NOMO-1 (cell line): ENCODE results near the gene CACNA1D.
"Not testable (repeated sequence)": the region's sequence is repeated elsewhere in the genome, so short reads cannot be mapped to it uniquely, and the experiment has no call there.

Experiments used
- DNase-seq, 2 experiments: peaks; one replicate each; lab custom pipeline; 2025; ENCODE audit not compliant: unreplicated experiment in 2 of 2; lab: John Stamatoyannopoulos, UW

The CACNA1D gene

DNA sequence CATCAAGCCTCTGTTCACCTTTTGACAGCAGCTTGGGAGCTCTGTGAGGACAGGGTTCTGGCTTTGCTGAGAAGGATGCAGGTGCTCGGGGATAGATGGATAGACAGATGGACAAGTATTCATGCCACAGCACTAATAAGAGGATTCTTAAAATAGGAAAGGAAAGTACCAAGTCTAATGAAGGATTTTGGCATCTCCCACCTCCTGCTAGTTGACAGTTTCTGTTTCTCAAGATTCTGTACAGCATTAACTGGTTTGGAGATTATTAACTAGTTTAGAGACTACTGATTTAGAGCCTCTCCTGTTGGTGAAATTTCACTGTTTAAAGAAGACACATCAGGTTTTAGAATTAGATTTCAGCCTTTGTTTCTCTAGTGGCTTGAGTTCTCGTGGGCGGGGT lies 152.3 kb downstream of the CACNA1D start:
- DNase-seq = no peak

DNA sequence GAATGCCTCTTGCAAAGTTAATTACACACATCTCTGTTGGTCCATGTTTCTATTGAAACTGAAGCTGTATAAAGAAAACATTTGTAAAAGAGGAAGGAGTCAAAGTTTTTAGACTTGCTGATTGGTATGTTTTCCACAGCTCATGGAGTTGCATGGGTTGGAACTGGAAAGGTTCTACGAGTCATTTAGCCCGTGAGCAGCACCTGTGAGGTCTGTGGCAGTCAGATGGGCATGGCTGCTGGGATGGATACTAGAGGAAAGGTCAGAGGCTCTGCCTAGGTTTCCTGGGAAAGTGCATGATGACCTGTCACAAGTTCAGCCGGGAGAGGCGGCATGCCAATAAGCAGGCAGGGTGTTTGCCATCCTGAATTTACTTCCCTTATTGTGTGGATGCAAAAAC lies 155.4 kb downstream of the CACNA1D start:
- no peak for DNase-seq

DNA sequence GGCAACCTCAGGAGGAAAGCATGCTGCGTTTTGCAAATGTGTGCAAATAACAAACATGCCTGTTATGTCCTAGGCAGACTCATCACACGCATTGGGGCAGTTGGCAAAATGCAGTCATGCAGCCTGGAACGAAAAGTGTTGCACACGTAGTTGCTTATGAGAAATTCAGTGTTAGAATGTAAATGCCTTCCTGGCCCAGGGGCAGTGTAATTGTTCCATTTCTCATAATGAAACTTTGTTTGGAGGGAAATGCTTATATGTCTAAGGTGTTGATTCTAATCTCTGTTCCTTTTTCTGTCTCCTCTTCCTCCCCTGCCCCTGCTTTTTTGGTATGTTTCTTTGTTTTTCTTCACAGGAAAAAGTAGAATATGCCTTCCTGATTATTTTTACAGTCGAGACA lies 156.0 kb downstream of the CACNA1D start:
- no peak for DNase-seq

DNA sequence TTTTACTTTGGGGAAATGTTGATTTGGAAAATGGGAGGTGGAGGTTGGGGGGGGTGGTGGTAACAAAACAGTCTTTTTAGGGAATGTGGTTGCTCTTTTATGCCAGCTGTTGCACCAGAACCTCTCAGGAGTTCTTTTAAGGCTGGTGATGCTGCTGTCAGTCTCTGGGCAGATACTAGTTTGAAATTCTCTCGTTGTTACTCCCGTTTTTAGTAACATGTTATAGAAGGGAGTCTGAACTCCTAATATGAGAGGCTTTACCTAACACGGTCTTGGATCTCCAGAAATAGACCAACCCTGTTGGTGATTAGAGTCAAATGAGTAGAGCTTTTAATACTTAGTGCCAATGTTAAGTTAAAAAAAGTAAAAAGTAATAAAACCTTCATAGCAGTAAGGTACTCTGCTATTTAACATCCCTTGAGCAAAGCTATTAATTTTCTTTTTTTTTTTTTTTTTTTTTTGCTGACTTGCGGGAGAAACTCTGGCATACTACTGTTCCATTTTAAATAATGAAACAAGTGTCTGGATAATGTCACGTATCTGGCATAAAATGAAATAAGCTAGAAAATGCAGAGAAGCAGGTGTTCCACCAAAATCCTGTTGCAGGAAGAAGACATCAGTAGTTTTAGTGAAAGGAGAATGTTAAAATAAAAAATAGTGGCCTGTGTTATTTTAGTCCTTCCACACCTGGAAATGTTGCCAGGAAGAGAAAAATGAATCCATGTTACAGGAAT lies 156.7 kb downstream of the CACNA1D start:
- no peak for DNase-seq

DNA sequence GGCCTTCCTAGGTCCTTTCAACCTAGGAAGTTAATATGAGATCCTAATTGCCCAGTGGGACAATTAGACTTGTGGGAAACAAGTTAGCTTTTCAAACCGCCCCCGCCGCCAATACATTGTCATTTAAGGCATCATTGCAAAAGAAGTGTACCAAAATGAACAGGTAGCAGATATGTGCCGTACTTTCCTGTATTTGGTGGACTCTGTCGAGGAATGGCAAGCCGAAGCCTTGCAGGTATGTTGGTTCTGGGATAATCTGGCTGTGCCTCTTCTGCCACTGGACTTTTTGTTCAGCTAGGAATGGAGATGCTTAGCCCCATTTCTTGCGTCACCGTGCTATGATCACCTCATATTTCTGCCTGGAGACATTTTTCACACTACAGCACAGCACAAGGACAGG lies 157.5 kb downstream of the CACNA1D start:
- DNase-seq = no peak

DNA sequence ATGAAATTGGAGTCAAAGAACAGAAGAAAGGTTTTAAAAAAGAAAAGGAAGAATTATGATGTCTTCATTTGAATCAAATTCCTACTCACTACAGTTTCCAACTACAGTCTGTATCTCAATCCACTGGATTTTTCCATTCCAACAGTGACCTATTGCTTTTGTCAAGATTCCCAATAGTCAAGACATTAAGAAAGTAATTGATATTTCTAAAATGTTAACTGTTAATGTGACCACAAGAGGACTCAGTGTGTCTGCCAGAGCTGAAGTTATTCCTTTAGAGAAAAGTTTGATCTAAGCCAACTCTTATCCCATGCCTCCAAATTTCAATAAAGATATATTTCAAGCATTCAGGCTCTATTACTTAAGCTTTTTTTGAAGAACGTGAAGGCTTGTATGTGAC lies 163.2 kb downstream of the CACNA1D start:
- no peak for DNase-seq

DNA sequence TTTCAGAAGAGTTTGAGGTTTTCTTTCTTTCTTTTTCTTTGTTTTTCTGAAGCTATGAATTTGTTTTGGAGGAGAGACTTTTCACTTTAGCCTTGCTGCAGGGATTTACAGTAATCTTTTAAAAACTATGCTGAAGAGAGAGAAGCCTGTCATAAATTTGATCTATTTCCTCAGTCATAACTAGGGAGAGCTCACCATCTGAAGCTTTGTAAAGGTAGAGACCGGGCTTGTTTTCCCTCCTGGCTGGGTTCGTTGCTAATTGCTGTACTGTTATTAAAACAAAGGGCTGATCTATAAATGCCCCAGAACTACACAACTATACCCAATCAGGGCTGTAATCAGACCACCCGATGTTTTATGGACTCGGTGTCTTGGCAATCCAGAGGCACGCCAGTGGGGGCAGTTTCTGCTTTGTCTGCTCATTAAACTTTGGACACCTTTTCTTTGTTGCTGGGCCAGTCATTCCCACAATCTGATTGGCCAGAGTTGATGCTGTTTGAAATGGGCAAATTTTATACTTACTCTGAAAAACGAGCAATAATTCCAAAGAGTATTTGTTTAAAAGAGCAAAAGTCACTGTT lies 164.3 kb downstream of the CACNA1D start:
- no peak for DNase-seq

DNA sequence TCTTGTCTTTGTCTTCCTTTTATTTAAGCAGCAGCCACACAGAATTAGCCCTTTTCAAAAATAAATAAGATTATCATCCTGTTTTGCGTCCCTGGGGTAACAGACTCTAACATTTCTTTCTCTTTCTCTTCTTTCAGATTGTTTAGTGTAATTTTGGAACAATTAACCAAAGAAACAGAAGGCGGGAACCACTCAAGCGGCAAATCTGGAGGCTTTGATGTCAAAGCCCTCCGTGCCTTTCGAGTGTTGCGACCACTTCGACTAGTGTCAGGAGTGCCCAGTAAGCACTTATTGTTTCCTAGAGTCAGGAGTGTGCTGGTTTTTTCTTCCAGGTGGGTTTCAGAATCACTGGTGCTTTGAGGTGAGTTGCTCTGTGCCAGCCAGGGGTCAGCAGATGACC lies 165.6 kb downstream of the CACNA1D start:
- DNase-seq = no peak

DNA sequence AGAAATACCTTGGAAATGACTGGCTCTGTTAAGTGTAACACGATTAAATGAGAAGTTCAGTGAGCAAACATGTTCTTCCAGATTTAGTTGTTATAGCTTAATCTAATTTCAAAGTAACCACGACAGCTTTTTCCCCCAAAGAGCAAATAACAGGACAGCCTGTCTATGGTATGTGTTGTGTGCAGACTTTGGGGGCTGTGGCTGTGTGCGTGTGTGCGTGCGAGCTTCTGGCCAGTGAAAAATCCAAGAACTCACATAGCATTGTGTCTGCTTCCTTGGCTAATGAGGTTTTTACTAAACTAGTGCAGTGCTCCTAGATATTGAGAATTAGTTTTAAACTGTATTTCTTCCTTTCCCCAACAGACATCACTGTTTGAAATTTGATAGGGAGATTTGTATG lies 167.1 kb downstream of the CACNA1D start:
- no peak for DNase-seq

DNA sequence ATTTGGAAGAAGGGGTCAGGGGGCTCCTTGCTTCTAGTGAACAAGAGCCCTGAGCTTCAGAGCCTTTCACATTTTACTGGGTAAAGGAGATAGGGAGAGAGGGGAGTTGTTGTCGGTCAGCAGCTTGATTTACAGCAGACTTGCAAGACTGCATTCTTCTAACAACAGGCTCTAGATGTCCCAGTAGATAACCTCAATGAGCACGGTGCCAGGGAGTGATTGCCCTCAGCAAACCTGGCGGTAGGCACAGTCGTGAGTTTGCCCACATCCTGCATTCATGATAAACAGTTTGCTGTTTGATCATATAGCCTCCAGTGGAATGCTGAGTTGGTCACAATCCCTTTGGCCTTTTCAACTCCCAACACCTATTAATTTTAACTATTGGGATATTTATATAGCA lies 170.4 kb downstream of the CACNA1D start:
- not testable (repeated sequence) for DNase-seq

DNA sequence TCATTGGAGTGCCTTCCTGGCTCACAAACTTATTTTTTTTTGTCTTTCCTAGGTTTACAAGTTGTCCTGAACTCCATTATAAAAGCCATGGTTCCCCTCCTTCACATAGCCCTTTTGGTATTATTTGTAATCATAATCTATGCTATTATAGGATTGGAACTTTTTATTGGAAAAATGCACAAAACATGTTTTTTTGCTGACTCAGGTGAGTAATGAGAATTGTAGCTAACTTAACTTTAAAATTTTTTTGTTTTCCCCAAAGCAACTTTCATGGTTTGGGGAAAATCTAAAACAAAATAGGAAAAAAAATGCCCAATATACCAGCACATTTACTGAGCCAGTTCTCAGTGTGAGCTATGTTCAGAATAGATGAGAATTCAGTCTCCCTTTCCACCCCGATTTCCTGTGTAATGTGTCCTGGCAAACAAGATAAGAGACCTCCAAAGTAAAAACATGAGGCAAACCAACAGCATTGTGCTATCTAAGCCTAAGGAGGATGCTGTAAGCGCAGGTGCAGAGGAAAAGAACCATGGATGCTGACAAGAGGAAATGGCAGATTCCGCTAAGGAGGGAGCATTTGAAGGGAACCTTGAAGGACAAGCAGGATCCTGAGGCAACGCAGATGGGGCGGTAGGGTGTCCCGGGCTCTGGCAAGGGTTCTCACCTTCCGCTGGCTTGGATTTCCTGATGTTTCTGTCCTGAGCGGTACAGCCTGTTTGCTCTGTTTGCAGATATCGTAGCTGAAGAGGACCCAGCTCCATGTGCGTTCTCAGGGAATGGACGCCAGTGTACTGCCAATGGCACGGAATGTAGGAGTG lies 171.4 kb downstream of the CACNA1D start:
- no peak for DNase-seq

DNA sequence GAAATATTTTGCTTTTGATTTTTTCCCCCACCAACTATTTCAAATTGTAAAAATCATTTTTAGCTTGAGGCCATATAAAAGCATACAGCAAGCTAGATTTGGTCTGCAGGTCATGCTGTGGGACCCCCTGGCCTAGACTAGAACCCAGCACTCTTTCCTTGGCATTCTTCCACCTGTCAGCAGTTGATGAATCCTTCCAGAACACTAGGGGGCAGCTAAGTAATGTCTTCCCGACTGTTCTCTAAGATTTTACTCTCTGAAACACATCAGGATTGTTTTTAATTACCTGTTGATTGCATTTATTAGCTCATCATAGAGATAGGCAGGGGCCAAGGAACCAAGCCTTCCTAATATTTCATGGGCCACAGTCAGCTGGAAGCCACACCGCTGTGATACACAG lies 174.5 kb downstream of the CACNA1D start:
- no peak for DNase-seq

DNA sequence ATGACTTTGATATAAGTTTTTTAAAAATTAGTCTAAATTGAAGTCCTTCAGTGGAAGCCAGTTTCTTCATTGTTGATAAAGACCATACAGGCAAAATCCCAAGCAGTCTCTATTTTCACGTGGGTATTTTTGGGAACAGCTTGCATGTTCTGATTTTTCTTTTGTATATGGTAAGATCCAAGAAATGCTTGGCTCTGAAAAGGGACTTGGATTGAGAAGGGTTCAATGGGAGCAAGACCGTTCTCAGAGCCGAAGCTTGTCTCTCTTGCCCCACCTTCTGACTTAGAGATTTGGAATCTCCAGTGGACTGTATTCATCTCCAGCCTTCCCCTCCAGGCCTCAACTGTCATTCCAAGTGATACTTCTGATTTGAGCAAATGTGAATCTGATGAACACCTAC lies 176.3 kb downstream of the CACNA1D start:
- no peak for DNase-seq

DNA sequence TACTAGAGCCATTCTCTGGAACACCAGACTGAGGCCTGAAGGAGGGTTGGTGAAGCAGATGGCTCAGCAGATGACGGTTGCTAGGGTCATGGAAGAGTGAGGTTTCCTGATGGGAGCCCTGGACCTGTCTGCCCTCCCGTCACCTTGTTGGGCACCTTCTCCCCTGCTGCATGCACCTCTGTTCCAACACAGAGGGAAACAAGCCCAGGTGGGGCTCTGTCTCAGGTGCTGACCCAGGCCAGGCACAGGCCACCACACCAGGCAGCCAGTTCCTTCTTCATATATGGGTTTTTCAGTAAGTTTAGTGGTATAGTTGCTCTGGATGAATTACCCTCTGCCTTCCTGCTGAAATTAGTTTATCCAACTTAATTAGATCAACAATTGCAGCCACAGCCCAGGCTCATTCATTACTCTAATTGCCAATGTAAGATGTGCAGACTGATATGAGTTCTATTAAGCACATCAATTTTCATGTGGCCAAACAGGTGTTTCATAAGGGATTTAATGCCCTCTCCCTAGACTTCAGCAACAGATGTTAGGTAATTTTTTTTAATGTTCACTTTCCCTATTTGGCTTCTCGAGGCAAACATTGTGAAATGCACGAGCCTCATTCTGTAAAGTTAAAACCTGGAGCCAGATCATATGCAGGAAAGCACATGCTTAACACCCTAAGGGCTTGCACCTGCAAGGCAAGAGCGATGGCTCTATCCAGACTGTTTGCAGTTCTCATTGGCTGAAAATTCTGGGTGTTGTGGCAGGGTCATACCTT lies 177.0 kb downstream of the CACNA1D start:
- DNase-seq = no peak

DNA sequence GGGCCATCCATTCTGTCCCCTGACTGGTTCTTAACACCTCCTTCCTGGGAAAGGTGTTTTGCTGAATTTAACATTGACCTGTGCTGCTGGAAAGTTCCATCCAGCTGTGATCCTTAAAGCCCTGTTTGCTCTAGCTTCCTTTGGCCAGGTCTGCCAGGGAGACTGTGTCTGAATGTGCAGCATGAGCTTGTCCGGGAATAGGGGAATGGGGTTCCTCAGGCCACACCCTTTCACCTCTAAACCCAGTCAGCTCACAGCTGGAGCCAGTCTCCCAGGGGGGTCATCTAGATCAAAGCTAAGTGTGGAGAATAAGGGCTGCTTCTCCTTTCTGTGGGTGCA lies 177.5 kb downstream of the CACNA1D start:
- DNase-seq = no peak

DNA sequence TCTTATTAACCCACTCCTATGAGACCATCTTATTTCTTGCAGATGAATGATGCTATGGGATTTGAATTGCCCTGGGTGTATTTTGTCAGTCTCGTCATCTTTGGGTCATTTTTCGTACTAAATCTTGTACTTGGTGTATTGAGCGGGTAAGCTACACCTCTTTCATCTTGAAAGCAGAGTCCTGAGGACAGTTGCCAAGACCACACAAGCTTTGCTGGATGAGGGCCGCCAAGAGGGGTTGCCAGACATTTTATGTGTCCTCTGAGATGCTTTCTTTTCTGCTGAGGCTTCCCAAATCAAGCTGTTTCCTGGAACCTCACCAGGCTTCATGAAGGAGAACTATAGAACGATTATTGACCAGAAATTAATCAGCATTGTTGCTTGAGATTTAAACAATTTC lies 178.6 kb downstream of the CACNA1D start:
- DNase-seq = no peak

DNA sequence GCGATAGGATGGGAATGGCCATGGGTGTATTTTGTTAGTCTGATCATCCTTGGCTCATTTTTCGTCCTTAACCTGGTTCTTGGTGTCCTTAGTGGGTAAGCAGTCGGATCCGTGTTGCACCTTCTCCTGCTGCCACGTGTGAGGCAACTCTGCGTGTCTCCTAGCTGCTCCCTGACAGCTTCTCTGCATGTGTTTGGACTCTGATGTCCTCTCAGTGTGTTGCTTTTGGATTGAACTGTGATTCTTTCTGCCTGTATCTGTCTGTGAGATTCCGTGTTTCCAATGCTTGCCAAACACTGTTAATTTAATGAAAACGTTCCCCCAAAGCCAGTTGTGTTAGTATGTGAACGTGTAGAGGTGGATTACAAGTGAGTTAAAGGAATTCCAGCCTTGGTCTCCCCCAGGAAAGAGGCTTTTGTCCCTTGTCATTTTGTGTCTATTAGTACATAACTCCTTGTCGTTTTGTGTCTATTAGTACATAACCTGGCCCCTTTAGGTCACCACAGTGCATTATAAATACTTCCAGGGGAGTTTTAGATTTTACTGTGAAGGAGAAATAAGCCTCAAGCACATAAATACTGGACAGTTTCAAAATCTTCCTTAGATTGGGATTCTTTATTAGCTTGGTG lies 179.4 kb downstream of the CACNA1D start:
- no peak for DNase-seq

DNA sequence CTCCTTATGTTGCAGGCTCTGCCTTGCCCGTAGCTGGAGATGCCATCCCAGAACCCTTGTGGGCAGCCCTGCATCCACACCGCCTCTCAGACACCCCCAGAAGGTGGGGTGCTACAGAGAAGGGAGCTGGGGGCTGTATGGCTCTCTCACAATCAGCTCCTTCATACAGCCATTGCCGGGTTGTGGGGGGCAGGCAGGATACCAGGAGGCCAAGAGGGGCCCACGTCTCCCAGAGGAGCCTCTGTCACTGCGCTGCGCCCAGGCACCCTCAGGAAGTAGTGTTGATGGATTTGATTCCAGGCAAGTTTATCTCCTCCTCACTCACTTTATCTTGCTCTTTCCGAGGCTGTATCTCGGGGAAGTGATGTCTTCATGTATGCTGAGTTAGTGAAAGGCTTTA lies 180.2 kb downstream of the CACNA1D start:
- no peak for DNase-seq

DNA sequence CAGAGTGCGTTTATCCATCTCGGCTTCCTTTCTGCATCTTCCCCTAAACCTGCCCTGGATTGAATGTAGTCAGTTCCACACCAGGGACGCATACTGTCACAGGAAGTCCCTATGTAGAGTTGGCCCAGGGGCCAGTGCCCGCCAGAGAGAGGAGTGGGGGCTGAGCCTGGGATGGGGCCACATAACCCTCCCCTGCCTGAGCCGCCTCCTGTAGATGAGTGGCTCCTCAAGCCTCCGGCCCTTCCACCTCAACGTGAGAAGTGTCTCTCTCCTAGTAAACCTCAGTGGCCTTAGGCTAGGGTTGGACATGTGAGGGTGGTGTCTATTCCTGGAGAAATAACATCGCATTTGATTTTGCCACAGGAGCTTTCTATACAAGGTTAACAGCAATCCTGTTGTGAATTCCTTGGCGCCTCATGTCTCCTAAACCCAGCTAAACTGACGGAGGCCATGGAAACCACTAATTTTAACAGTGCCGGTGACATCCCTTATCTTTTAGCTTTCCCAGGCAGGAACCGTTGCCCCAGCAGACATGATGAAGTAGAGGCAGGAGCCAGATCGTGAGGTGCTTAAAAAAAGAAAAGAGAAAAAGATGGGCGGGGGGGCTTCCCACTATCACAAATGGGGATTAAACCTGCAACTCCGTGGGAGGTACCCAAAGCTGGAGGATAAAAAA lies 180.7 kb downstream of the CACNA1D start:
- no peak for DNase-seq

DNA sequence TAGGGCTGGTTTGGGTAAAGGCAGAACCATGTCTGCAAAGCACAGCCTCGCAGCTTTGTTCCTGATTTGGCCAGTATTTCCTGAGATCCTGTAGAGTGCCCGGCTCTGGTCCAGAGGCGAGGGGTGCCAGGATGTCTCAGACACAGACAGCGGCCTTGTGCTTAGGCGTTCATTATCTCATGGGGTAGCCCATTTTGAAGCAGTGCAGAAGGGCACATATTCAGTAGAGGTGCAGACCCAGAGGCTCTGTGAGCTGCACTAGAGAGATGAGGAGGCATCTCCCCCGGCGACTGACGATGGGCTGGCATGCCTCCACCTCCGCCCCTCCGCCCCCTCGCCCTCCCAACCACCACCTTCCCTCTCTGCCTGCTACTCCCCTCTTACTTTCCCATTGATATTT lies 181.5 kb downstream of the CACNA1D start:
- DNase-seq = no peak
